ENCODE data around the gene MCM3AP.
"Not testable (repeated sequence)": the region's sequence is repeated elsewhere in the genome, so short reads cannot be mapped to it uniquely, and the experiment has no call there.

The MCM3AP gene

DNA sequence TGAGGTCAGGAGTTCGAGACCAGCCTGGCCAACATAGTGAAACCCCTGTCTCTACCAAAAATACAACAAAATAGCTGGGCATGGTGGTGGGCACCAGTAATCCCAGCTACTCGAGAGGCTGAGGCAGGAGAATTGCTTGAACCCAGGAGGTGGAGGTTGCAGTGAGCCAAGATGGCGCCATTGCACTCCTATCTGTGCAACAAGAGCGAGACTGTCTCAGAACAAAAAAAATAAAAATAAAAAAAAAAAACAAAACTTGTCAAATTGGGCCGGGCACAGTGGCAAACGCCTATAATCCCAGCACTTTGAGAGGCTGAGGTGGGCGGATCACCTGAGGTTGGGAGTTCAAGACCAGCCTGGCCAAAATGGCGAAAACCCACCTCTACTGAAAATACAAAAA, 24.8 kb upstream of the MCM3AP start:
- DNase-seq = not testable (repeated sequence)

DNA sequence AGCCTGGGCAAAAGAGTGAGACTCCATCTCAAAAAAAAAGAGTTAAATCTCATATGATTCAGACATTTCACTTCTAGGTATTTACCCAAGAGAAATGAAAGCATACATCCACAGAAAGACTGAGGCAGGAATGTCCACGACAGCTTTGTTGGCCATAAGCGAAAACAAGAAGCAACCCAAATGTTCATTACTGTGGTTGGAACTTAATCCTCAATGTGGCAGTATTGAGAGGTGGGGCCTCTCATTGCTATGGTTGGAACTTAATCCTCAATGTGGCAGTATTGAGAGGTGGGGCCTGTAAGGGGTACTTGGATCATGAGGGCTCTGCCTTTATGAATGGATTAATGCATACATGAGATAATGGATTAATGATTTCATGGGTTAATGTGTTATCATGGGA, 23.0 kb upstream of the MCM3AP start:
- DNase-seq = no peak

DNA sequence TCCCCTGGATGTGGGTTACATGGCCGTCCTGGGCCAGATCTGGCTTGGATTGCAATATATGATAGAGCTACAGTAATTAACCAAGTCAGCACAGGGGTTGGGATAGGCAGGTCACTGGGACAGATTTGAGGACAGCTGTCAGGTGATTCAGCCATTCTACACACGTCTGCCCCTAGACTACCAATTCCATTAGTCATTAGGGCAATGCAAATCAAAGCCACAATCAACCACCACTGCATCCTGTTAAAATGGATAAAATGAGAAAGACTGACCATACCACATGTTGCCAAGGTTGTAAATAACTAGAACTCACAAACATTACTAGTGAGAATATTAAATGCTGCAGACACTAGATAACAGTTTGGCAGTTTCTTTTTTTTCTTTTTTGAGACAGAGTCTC, 22.2 kb upstream of the MCM3AP start:
- DNase-seq = no peak

DNA sequence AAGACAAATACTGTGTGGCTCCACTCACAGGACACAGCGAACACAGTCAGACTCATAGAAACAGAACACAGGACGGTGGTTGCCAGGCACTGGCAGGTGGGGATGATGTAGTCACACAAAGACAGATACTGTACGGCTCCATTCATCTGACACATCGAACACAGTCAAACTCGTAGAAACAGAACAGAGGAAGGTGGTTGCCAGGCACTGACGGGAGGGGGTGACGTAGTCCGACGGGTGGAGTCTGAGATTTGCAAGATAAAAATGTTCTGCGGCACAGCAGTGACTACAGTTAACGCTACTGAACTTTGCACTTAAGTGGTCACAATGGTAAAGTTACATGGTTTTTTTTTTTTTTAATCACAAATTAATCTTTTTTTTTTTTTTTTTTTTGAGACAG, 19.5 kb upstream of the MCM3AP start:
- DNase-seq = no peak

DNA sequence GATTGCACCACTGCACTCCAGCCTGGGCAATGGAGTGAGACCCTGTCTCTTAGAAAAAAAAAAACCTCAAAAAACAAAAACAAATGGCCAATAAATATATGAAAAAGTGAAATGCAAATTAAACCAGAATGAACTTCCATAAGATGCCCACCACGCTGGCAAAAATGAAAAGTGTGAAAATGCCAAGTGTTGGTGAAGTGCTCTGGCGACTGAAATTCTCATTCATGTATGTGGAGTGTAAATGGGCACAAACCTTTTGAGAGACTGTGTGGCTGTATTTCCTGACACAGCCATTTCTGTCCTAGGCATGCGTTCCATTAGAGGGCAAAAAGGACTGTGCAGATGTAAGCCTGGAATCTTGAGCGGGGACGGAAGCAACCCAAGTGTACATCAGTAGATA, 19.0 kb upstream of the MCM3AP start:
- no peak for DNase-seq

DNA sequence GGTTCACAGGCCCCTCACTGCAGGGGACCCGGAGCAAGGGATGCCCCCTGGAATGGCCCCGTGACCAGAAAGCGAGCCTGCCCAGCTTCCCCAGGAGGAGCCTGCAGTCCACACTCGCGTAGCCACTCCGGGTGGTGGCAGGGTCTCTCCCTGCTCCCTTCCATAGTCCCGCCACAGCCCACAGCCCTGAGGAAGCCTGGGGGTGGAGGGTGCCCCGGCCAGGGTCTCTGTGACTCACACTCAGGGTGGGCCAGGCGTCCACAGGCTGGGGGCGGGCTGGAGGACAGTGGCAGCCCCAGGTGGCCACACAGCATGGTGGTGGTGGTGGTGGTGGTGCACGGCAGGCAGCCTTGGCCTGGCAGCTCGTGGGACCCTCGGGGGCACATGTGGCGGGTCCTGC, 16.3 kb upstream of the MCM3AP start:
- DNase-seq = no peak

DNA sequence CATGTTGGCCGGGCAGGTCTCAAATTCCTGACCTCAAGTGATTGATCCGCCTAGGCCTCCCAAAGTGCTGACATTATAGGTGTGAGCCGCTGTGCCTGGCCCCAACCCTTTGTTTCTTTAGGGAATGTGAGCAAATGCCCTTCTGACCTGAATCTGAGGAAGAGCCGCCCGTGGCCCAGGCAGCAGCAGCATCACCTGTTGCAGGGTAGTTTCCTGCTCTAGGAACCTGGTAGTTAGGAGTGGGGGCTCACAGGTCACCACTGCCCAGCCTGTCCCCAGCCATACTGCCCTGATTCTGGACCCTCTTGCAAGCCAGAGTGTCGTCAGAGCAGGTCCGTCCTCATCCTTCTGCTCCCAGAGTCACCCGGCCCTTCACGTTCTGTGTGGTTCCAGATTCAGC, 13.8 kb upstream of the MCM3AP start:
- no peak for DNase-seq

DNA sequence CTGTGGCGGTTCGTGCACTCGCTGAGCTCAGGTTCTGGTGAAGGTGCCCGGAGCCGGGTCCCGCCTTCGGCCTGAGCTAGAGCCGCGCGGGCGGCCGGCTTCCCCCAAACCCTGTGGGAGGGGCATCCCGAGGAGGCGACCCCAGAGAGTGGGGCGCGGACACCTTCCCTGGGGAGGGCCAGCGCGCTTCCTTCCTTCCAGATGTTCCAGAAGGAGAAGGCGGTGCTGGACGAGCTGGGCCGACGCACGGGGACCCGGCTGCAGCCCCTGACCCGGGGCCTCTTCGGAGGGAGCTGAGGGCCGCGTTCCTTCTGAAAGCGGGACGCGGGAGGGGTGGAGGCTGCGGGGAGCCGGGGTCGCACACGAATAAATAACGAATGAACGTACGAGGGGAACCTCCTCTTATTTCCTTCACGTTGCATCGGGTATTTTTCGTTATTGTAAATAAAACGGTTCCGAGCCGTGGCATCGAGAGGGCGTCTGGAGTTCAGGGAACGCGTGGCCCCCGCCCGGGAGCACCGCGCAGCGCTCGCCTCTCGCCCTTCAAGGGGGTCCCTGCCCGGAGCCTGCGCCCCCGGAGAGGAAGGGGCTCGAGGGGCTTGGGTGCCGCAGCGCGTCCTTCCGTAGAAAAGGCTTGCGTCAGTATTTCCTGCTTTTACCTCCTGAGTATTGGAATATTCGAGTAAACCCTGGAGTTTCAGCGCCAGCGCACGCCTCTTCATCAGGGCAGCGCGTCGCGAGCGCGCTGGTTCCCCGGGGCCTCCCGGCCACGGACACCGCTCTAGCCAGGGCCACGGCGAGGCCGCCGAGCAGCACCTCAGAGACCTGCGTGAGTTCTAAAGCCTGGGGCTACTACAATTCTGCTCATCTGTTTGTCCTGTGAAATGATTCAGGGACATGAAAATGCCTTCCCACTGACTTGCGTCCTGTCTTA, 12.2 kb upstream of the MCM3AP start:
- peak; percentile 59 for DNase-seq

DNA sequence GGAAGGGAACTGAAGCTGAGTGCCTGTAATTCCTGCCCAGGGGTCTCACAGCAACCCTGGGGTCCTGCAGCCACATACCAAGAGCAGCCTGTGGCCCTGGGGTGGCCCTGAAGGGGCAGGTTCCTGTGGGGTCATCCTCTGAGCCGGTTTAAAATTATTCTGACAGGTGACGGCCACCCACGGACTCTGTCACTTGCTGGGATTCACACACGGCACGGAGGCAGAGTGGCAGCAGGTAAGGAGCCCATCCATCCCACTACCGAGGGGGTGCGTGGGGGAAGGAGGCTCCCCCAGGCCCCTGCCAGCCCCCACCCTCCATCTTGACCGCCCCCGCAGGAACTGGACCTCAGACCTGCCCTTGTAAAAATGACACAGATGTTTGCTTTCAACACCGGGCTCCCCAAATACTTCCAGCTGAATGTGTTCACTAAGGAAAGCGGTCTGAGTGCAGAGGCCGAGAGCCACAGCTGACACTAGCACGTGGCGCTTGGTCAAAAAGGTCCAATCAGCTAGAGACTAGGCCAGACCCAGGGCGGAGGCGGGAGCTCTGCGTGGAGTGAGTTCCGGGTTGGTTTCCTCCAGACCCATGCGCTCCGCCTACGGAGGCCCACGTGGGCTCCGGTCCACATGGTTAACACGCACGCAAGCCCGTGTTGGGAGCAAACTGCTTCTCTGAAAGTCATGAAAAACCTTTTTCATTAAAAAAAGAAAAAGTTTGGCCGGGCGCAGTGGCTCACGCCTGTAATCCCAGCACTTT, 10.8 kb upstream of the MCM3AP start:
- DNase-seq = peak; percentile 30

DNA sequence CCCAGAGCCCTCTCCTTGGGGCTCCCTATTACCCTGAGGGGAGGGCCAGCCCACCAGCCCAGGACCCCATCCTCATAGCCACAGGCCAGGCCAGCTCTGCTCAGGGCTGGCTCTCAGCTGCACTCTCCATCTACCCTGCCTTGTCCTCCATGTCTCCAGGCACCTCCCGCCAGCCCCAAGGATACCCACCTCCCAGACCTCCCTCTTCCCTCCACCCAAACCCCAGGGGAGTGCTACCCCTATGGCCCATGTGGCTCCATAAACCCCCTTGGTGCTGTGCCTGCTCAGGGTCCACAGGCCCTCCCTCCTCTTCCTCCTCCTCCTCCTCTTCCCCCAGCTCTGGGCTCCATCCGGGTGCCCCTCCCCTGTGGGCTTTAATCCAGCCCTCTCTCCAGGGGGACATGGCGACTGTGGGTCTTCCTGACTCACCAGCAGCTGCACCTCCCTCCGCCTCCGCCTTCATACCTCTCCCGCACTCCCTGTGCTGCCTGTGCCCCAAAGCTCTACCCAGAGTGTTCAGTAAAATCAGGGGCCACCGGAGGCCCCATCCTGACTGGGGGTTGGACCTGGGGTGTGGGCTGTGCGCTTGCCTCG, 9.9 kb upstream of the MCM3AP start:
- no peak for DNase-seq

DNA sequence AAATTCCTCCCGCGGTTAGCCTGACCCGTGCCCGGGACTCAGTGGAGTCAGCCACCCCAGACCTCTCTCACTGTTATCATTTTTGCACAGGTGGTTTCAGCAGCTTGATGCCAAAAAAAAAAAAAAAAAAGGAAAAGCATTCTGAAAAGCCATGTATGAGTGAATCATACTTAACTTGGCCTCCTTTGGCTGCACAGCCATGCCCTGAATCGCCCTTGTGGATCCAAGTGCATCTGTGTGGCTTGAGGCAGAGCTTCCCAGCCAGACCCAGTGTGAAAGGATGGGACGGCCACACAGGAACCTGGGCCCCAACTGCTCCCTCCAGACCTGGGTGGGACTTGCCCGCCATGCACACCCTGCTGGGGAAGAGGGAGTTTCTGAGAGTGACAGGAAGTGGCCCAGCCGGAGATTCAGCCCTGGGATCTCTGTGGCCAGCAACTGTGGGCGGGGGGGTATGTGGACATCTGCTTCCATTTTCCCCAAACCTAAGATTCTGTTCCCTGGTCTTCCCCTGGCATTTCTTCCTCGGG, 9.3 kb upstream of the MCM3AP start:
- DNase-seq = peak; percentile 69

DNA sequence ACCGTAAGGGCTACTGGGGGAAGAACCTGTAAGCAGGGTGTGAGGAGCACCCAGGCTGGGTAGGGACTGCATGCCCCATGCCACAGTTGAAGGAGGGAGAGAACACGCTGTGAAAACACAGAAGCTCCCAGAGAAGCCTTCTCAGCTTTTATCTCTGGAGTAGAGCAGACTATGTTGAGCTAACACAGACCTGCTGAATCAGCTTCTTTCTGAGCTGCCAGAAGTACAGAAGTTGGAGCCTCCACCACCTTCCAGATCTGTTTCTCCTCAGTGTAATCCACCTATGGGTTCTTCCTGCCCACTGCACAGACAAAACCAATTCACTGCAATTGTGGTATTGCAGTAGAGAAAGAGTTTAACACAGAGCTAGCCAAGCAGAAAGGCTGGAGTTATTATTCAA, 6.2 kb upstream of the MCM3AP start:
- DNase-seq = peak; percentile 47

DNA sequence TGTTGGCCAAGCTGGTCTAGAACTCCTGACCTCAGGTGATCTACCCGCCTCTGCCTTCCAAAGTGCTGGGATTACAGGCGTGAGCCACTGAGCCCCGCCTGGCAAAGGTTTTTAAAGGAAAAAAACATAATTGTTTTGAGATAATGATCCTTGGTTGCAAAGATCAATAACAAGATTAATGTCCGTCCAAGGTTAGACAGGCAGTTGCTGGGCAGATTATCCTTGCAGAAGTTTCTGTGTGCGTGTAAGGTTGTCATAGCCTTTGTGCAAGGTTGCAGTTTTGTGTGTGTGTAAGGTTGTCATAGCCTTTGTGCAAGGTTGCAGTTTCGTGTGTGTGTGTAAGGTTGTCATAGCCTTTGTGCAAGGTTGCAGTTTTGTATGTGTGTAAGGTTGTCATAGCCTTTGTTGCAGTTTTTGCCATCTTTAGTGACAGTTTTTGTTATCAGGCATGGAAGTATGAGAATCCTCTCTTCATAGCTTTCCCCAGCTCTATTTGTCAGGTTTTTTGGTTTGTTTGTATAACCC, 4.3 kb upstream of the MCM3AP start:
- DNase-seq = peak; percentile 12

DNA sequence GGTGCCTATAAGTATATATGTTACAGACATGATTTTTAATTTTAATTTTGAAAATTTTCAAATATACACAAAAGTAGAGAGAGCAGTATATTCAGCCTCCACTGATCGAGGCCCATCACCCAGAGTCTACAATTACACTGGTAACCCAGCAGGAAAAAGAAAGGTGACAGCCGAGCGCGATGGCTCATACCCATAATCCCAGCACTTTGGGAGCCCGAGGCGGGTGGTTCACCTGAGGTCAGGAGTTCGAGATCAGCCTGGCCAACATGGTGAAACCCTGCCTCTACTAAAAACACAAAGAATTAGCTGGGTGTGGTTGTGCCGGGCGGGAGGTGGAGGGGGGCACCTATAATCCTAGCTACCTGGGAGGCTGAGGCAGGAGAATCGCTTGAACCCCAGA, 2.1 kb upstream of the MCM3AP start:
- DNase-seq = no peak

DNA sequence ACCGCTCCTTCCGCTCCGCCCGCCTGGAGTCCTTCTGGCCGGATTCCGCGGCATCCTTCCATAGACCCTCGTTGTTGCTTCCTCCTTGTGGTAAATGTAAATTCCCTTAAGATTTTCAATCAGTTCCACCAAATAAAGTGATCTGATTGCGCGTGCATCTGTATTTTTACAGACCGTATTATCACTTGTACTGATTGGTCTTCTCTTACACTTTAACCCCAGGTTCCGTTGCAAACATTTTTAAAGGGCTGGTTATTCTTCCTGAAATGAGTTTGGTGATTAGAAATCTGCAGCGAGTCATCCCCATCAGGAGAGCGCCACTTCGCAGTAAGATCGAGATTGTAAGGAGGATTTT, 1.2 kb upstream of the MCM3AP start:
- no peak for DNase-seq

DNA sequence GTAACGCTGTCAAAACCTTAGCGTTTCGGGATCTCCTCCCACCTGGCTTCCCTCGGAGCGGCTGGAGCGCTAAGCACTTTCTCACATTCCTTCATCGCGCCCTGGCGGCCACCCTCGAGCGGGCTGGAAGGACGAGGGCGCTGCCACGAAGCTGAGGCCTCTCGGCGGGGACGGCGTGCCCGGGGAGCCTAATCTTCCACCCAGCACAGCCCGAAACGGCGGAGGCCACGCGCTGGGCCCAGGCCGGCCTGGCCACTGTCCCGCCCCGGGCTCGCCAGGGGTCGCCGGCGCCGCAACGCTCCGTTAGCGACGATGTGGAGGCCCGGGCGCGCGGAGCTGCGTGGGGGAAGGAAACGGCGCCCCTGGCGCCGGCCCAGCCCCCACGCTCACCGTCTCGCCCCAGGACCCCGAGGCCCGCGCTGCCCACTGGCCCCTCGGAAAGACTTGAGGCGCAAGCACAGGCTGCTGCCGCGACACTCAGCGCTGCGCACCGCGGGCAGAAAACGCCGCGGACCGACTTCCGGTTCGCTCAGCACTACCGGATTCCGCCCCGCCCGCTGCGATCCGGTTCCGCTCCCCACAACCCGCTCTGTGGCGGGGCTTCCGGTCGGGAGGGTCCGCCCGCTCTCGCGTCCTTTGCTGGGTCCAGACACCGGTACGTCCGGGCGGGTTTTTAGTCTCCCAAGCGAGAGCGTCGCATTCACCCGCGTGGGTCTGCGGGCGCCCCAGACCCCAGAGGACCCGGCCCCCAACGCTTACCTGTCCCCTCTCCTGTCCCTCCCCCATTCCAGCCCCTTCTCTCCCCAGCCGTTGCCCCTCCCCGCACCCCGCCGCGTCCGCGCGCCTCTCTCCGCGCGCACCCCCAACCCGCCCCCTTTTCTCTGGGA, 593 bp upstream of the MCM3AP start, which contains the start of gene YBEY:
Gene YBEY (plus strand): TSS at position 582 of the 887 bp plus-strand sequence. CDS start 572 bp downstream, outside the sequence.
- DNase-seq = peak; percentile 94

DNA sequence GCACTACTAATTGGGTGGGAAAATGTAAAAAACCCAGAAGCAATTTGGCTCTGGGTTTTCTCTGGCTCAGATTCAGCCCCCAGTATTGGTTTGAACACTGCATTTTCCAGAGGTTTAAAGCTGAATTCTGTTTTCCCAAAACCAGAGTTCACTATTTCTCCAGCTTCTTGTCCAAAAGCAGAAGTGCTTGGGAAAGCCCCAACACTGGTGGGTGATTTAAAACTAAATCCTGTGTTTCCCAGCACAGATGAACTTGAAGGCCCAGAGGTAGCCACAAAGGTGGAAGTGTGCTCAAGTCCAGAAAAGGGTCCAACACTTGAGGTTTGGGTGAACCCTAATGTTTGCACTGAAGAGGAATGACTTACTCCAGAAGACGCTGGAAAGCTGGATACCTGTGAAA, 678 bp downstream of the MCM3AP start:
- no peak for DNase-seq

DNA sequence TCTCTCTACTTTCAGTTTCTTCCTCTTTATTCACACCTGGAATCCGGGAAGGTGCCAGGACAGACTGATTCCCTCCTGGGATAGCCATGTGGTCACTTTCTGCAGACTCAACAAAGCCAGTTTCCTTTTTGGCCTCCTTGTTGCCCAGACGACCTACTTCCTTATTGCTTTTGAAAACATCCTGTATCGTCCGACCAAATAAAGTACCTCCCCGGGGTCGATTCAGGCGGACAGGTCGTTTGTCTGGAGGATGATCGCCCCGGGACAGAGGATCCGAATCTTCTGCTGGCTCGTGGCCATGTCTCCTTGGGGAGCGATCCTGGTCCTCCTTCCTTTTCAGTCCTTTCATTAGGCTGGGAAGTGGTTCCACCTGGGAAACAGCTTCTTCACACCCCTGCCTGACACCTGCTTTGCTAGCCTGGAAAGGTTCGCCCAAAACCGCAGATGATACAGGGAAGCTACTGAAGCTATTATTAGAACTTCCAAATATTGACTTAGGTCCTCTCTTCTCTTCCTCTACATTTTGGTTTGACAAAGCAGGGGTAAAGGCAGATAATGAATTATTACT, 1.2 kb downstream of the MCM3AP start:
- DNase-seq = peak; percentile 15

DNA sequence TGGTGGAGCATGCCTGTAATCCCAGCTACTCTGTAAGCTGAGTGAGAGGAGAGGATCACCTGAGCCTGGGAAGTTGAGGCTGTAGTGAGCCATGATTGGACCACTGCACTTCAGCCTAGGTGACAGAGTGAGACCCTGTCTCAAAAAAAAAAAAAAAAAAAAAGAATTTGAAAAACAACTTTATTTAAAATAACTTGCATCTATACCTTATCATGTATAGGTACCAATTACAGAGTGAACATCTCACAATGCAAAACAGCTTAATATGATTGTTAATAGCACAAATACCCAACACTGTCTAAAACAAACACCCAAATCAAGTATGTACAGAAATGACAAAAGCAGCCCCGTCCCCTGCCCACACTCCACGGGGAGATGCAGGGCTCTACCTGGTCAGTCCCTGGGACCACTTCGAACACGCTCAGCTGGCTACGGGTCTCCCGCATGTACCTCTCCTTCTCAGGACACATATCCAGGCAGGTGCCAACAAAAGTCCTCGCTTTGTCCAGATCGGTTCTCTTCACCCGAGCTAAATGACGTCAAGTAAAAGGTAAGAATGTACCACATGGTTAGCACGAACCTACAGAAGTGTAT, 10.5 kb downstream of the MCM3AP start:
- no peak for DNase-seq

DNA sequence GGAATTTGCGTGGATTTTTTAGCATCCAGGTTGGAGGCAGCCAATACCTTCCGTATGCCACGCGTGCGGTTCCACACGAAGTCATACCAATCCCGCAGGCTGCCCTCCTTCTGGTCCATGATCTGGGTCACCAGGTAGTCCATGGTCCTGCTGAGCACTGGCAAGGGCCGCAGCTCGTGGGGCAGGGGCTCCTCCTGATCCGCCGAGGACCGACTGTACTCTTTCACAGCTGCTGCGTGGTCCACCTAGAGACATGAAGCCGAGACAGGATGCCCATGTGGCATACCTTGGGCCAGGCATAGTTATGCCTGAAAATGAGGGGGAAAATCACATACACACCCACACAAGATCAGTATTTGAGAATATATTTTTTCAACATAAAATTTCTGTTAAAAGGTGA, 12.1 kb downstream of the MCM3AP start:
- no peak for DNase-seq

DNA sequence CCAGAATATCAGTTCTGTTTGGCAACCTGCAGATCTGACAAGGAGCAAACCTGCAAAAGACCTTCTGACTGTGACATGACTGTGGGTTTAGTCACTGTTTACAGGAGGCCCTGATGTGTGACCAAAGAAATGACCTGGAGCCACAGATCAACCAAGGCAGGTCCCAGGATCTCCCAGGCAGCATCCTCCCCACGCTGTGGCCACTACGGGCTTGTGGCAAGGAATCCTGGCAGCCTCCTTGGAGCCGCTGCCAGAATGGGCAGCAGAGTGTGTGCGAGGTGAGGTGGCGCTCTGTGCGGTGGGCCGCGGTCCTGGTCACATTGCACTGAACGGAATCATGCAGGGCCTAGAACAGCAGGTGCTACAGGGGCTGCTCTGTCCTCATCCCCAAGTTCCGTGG, 15.9 kb downstream of the MCM3AP start:
- peak; percentile 33 for DNase-seq
